Common myeloid progenitor, CD34-positive (primary cell): Measurements from ENCODE around the gene SLC16A9.
A peak's percentile ranks its signal among the peaks of the same experiment; 100 is the strongest.

Source experiments
- CTCF ChIA-PET: fragments of 350-600 bp; sonication (Branson Sonifier 250); formaldehyde crosslinking; loops from one replicate; lab custom pipeline; 2021; ENCODE audit warnings: antibody characterized with exemption; lab: Charles Lee
- POLR2A ChIA-PET: fragments of 350-600 bp; sonication (Branson Sonifier 250); formaldehyde crosslinking; loops from one replicate; lab custom pipeline; 2021; ENCODE audit warnings: antibody characterized with exemption; lab: Charles Lee
- DNase-seq, 3 donors: peaks; one replicate each; pipeline versions ENCODE4 v3.0.0 to v3.0.0-alpha.2; 2013
- H3K27ac ChIP-seq, 2 experiments: 1 replicate in 1 of 2; 2 replicates in 1 of 2; pipeline ENCODE4 v1.7.0; 2013; ENCODE audit warnings: inconsistent platforms in 2 of 2, low read length in 2 of 2, mild to moderate bottlenecking in 2 of 2, low read depth in 1 of 2, moderate library complexity in 1 of 2; ENCODE audit not compliant: severe bottlenecking in 2 of 2, insufficient read depth in 1 of 2, poor library complexity in 1 of 2
- H3K27me3 ChIP-seq, 5 experiments: replicated peaks in 2 of 5; 1 replicate in 3 of 5; 2 replicates in 2 of 5; pipeline versions ENCODE4 v1.6.1 to v1.7.0; 2013; ENCODE audit warnings: low read length in 4 of 5, mild to moderate bottlenecking in 2 of 5, moderate library complexity in 2 of 5, inconsistent platforms in 1 of 5; ENCODE audit not compliant: insufficient read depth in 5 of 5, control insufficient read depth in 4 of 5
- H3K36me3 ChIP-seq, 4 experiments: 1 replicate in 2 of 4; 2 replicates in 2 of 4; pipeline versions ENCODE4 v1.6.1 to v1.7.0; 2013; ENCODE audit warnings: low read length in 3 of 4, control low read depth in 1 of 4, mild to moderate bottlenecking in 1 of 4; ENCODE audit not compliant: control insufficient read depth in 4 of 4, insufficient read depth in 4 of 4
- H3K4me1 ChIP-seq, 4 experiments: 1 replicate in 3 of 4; 2 replicates in 1 of 4; pipeline versions ENCODE4 v1.6.1 to v1.7.1; 2013; ENCODE audit warnings: low read length in 3 of 4, mild to moderate bottlenecking in 3 of 4, control low read depth in 1 of 4, inconsistent platforms in 1 of 4, moderate library complexity in 1 of 4; ENCODE audit not compliant: control insufficient read depth in 4 of 4, insufficient read depth in 4 of 4; ENCODE audit errors: control extremely low read depth in 1 of 4
- H3K4me3 ChIP-seq, 7 experiments: 1 replicate in 4 of 7; 2 replicates in 3 of 7; pipeline versions ENCODE4 v1.5.1 to v1.7.0; 2013; ENCODE audit warnings: mild to moderate bottlenecking in 7 of 7, low read length in 6 of 7, moderate library complexity in 6 of 7, inconsistent platforms in 2 of 7, low read depth in 2 of 7, control low read depth in 1 of 7; ENCODE audit not compliant: insufficient read depth in 4 of 7, control insufficient read depth in 1 of 7; ENCODE audit errors: extremely low read depth in 1 of 7
- H3K9me3 ChIP-seq, 5 experiments: 1 replicate in 4 of 5; 2 replicates in 1 of 5; pipeline versions ENCODE4 v1.6.1 to v1.7.1; 2013; ENCODE audit warnings: low read length in 4 of 5, mild to moderate bottlenecking in 2 of 5, inconsistent platforms in 1 of 5, low read depth in 1 of 5, moderate library complexity in 1 of 5; ENCODE audit not compliant: control insufficient read depth in 4 of 5, insufficient read depth in 2 of 5; ENCODE audit errors: control extremely low read depth in 1 of 5
- WGBS: methylation state at CpG from one replicate; pipeline ENCODE4 v1.1.5; 2013; ENCODE audit not compliant: insufficient coverage; 5-methylcytosine and 5-hydroxymethylcytosine counted together

Gene SLC16A9

DNA sequence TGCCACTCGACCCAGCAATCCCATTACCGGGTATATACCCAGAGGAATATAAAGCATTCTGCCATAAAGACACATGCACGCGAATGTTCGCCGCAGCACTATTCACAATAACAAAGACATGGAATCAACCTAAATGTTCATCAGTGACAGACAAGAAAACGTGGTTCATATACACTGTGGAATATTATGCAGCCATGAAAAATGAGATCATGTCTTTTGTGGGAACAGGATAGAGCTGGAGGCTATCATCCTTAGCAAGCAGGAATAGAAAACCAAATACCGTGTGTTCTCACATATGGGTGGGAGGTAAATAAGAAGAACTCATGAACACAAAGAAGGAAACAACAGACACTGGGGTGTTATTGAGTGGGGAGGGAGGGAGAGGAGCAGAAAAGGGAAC, 84.7 kb downstream of the SLC16A9 start:
- ChIA-PET POLR2A (no interaction called here), CTCF (interaction anchor here (1.0 to 15.1 kb wide), 13 partner anchors 10 to 583 kb away, joined by 3 to 183 read pairs (median 12); no protein-coding TSS in a partner anchor)
- H3K36me3 ChIP-seq, result no peaks in the 10 kb centered on the region
- WGBS, result 100% methylated on average over 2 of the region's 8 CpGs
- no peak for DNase-seq
- H3K4me3 ChIP-seq, result no peak overlapping the region
- no peaks in the 10 kb centered on the region for H3K9me3 ChIP-seq
- H3K27me3 ChIP-seq, result no peaks in the 10 kb centered on the region
- no peak overlapping the region for H3K27ac ChIP-seq
- H3K4me1 ChIP-seq, result peaks cover 0 to 9% (median 6%) of the 10 kb centered on the region in 4 experiments

- H3K27me3 ChIP-seq, result no peaks in the 10 kb centered on the region
- no peaks in the 10 kb centered on the region for H3K9me3 ChIP-seq
- H3K4me3 ChIP-seq, result no peak overlapping the region
- DNase-seq, result no peak
- CTCF ChIA-PET, result interaction anchor here (1.3 to 15.1 kb wide), 11 partner anchors 182 to 813 kb away, joined by 3 to 183 read pairs (median 8); partner anchors contain the start of gene CCDC6
- POLR2A ChIA-PET, result no interaction called here
- H3K27ac ChIP-seq, result no peak overlapping the region
- 93% methylated on average over 2 of the region's 3 CpGs for WGBS
- H3K4me1 ChIP-seq, result peaks cover 0 to 9% (median 6%) of the 10 kb centered on the region in 4 experiments
- H3K36me3 ChIP-seq, result no peaks in the 10 kb centered on the region
These were observed 85.5 kb downstream of the SLC16A9 start for GRCh38 chr10:59624136-59624535.

DNA sequence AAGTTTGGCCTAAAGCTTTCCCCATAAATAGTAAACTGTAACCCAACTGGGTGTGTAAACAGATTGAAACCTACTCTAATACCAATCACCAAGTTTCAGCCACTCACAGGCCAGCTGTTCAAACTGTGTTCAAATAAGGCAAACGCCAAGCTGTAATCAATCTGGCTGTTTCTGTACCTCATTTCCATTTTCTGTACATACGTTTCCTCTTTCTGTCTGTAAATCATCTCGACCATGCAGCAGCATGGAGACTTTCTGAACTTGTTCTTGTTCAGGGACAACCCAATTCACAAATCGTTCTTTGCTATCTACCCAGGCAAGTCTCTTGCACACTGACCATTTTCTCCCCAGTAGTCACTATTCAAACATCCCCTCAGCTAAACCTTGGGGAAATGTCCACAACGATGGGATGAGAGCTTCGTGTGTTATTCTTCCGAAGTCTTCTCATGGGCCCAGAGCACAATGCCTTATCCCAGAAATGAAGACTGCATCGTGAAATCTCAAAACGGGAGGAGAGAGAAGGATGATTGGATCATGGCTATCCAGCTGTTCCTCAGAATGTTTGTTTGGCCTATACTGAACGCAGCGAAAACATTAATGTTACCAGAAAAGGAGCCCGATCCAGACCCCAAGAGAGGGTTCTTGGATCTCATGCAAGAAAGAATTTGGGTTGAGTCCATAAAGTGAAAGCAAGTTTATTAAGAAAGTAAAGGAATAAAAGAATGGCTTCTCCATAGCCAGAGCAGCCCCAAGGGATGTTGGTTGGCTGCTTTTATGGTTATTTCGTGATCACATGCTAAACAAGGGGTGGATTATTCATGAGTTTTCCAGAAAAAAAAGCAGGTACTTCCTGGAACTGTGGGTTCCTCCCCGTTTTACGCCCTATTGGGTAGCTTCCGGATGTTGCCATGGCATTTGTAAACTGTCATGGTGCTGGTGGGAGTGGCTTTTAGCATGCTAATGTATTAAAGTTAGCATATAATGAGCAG, 86.2 kb downstream of the SLC16A9 start:
- DNase-seq, result no peak
- Histone ChIP-seq H3K9me3 (no peaks in the 10 kb centered on the region), H3K27ac (no peak overlapping the region), H3K4me1 (peaks cover 0 to 9% (median 6%) of the 10 kb centered on the region in 4 experiments), H3K4me3 (no peak overlapping the region), H3K36me3 (no peaks in the 10 kb centered on the region), H3K27me3 (no peaks in the 10 kb centered on the region)
- 85% methylated on average over 16 of the region's 16 CpGs for WGBS
- ChIA-PET POLR2A (no interaction called here), CTCF (interaction anchor here (0.6 to 15.1 kb wide), 34 partner anchors 9 to 842 kb away, joined by 3 to 183 read pairs (median 4); partner anchors contain the start of genes CCDC6 and SLC16A9)

DNA sequence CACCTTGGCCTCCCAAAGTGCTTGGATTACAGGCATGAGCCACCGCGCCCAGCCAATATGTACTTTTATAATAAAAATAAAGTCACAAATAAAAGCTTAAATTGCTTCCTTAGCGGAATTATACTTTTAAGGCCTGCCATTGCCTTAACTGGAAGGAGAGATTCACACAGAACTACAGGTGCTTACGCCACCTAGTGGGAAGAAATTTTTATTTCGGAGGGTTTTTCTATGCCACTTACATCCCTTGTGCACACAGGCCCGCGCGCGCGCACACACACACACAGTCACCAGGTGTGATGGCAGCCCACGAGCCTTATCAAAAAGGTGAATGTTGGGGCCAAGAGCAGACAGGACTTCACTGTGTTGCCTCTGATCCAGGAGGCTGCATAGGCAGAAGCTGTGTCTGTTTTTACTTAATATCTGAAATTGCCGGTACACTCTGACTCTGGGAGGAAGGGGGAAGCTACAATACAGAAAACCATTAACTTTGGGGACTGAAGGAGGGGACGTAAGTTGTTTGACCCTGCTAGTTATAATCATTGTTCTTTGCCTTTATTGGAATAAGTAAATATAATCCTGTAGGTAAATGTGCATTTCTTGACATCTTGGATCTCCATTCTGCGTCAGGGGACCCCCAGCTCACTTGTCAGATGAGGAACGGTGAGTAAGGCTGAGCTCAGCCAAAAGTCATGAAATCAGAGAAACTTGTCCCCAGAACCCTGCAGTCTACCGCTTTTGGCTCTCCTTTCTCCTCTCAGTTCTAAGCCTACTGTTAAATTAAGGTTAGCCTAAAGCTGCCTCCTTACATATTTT, 87.1 kb downstream of the SLC16A9 start:
- Histone ChIP-seq H3K36me3 (no peaks in the 10 kb centered on the region), H3K9me3 (no peaks in the 10 kb centered on the region), H3K4me1 (peaks cover 0 to 9% (median 6%) of the 10 kb centered on the region in 4 experiments), H3K27me3 (no peaks in the 10 kb centered on the region), H3K27ac (no peak overlapping the region), H3K4me3 (no peak overlapping the region)
- POLR2A ChIA-PET, result no interaction called here
- WGBS, result 86% methylated on average over 13 of the region's 16 CpGs
- DNase-seq, result peak; percentile 65 to 80 (median 74)
- CTCF ChIA-PET, result interaction anchor here (0.6 to 15.1 kb wide), 37 partner anchors 8 to 1208 kb away, joined by 3 to 183 read pairs (median 4); partner anchors contain the start of genes CCDC6 and SLC16A9

GRCh38 chr10:59621771-59622170, 87.9 kb downstream of the SLC16A9 start:
- H3K4me3 ChIP-seq, result no peak overlapping the region
- H3K36me3 ChIP-seq, result no peaks in the 10 kb centered on the region
- ChIA-PET CTCF (interaction anchor here (1.0 to 15.1 kb wide), 16 partner anchors 8 to 1207 kb away, joined by 3 to 183 read pairs (median 5); no protein-coding TSS in a partner anchor), POLR2A (no interaction called here)
- H3K27ac ChIP-seq, result no peak overlapping the region
- H3K4me1 ChIP-seq, result peaks cover 0 to 7% (median 6%) of the 10 kb centered on the region in 4 experiments
- H3K9me3 ChIP-seq, result no peaks in the 10 kb centered on the region
- H3K27me3 ChIP-seq, result no peaks in the 10 kb centered on the region
- WGBS, result no CpG with 5 or more reads among the region's 1 CpG
- no peak for DNase-seq

GRCh38 chr10:59618666-59619065, 91.0 kb downstream of the SLC16A9 start:
- H3K4me3 ChIP-seq, result no peak overlapping the region
- no CpG with 5 or more reads among the region's 4 CpGs for WGBS
- no peaks in the 10 kb centered on the region for H3K36me3 ChIP-seq
- H3K9me3 ChIP-seq, result no peaks in the 10 kb centered on the region
- no peaks in the 10 kb centered on the region for H3K27me3 ChIP-seq
- CTCF ChIA-PET, result interaction anchor here (1.2 kb wide), 1 partner anchor 328 kb away, joined by 3 read pairs; no protein-coding TSS in a partner anchor
- POLR2A ChIA-PET, result no interaction called here
- H3K4me1 ChIP-seq, result no peaks in the 10 kb centered on the region
- no peak for DNase-seq
- H3K27ac ChIP-seq, result no peak overlapping the region
